Astrocyte (in vitro differentiated cells and primary cell): ENCODE data around the gene HMGN3.

Experiments used
- EZH2 ChIP-seq: IDR thresholded peaks from 2 replicates; pipeline ENCODE4 v1.6.1; 2012; ENCODE audit warnings: mild to moderate bottlenecking, low read length, inconsistent platforms; ENCODE audit not compliant: insufficient read depth
- TF ChIP-seq, protein P1 (sequence below): IDR thresholded peaks from 2 replicates; pipeline ENCODE4 v1.5.1; 2011; ENCODE audit warnings: low read depth, mild to moderate bottlenecking, inconsistent platforms, low read length, moderate library complexity; ENCODE audit not compliant: insufficient read depth

DNA sequence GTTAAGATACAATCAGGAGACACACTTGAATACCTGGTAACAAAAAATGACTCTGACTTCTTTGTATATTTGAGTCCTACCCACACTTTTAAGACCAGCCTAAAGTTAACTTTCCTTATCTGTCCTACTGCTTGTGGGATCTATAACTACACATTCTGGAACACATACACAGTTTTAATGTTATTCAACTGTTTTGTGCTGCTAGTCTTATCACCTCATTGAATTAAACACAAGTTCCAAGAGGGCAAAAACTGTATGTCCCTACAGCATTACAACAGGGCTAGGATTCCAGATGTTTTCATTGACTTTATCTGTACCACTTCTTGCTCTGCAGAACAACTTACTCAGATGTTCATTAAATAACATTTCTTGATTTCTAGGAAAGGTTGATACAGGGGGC, 2.8 kb downstream of the HMGN3 start:
- TF ChIP-seq, protein P1, sequence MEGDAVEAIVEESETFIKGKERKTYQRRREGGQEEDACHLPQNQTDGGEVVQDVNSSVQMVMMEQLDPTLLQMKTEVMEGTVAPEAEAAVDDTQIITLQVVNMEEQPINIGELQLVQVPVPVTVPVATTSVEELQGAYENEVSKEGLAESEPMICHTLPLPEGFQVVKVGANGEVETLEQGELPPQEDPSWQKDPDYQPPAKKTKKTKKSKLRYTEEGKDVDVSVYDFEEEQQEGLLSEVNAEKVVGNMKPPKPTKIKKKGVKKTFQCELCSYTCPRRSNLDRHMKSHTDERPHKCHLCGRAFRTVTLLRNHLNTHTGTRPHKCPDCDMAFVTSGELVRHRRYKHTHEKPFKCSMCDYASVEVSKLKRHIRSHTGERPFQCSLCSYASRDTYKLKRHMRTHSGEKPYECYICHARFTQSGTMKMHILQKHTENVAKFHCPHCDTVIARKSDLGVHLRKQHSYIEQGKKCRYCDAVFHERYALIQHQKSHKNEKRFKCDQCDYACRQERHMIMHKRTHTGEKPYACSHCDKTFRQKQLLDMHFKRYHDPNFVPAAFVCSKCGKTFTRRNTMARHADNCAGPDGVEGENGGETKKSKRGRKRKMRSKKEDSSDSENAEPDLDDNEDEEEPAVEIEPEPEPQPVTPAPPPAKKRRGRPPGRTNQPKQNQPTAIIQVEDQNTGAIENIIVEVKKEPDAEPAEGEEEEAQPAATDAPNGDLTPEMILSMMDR, result no peak
- no peak for TF ChIP-seq EZH2
